Left ventricle myocardium inferior (tissue), 1 donor: ENCODE results near the gene WDR13. TPM values are rescaled to one million over a fixed set of nuclear protein-coding genes. Genes with fewer than 3 reads are reported as not detected.
A peak's percentile ranks its signal among the peaks of the same experiment; 100 is the strongest.

Experiments used
- DNase-seq: peaks from one replicate; pipeline ENCODE4 v3.0.0-alpha.2; 2020
- H3K27ac ChIP-seq: fragments of 200-600 bp; replicated peaks from 2 replicates; pipeline ENCODE4 v1.8.0; 2021
- H3K27me3 ChIP-seq: fragments of 200-600 bp; 2 replicates; pipeline ENCODE4 v1.8.0; 2021; ENCODE audit warnings: low read depth
- H3K36me3 ChIP-seq: fragments of 200-600 bp; 2 replicates; pipeline ENCODE4 v1.8.0; 2021
- H3K4me1 ChIP-seq: fragments of 200-600 bp; 2 replicates; pipeline ENCODE4 v1.8.0; 2021
- H3K4me3 ChIP-seq: fragments of 200-600 bp; 2 replicates; pipeline ENCODE4 v1.8.0; 2021; ENCODE audit warnings: mild to moderate bottlenecking, moderate library complexity
- H3K9me3 ChIP-seq: fragments of 200-600 bp; replicated peaks from 2 replicates; pipeline ENCODE4 v1.8.0; 2021
- intact Hi-C: fragments of 100-400 bp; cut with micrococcal nuclease; formaldehyde crosslinking; loops from one replicate; pipeline ENCODE4 v1.11.0; 2022
- total RNA-seq: library from RNA; stranded (reverse); fragmentation: NEBNext Ultra II Directional; extraction: Animal tissue kit (Norgen Biotek cat#: 25700); gene quantifications from one replicate; pipeline ENCODE4 v1.2.1, GENCODE V29; 2021
- TF ChIP-seq, protein P1 (sequence below): fragments of 200-600 bp; IDR thresholded peaks from 2 replicates; pipeline ENCODE4 v1.8.0; 2021; ENCODE audit warnings: antibody characterized with exemption, mild to moderate bottlenecking, borderline replicate concordance
- donor health status: DM: no; HTN: yes; CAD: no; lungs with severe emphysema.

Gene WDR13
- total RNA-seq, 1 donor from 2014 or later: 137 TPM

GRCh38 chrX:48626401-48627298 lies 29.4 kb downstream of the WDR13 start:
- no peaks in the 10 kb centered on the region for H3K27me3 ChIP-seq
- no peaks in the 10 kb centered on the region for H3K9me3 ChIP-seq
- no peak overlapping the region for H3K4me3 ChIP-seq
- H3K27ac ChIP-seq: no peak overlapping the region
- TF ChIP-seq, protein P1, sequence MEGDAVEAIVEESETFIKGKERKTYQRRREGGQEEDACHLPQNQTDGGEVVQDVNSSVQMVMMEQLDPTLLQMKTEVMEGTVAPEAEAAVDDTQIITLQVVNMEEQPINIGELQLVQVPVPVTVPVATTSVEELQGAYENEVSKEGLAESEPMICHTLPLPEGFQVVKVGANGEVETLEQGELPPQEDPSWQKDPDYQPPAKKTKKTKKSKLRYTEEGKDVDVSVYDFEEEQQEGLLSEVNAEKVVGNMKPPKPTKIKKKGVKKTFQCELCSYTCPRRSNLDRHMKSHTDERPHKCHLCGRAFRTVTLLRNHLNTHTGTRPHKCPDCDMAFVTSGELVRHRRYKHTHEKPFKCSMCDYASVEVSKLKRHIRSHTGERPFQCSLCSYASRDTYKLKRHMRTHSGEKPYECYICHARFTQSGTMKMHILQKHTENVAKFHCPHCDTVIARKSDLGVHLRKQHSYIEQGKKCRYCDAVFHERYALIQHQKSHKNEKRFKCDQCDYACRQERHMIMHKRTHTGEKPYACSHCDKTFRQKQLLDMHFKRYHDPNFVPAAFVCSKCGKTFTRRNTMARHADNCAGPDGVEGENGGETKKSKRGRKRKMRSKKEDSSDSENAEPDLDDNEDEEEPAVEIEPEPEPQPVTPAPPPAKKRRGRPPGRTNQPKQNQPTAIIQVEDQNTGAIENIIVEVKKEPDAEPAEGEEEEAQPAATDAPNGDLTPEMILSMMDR: no peak
- peaks cover under 1% of the 10 kb centered on the region for H3K4me1 ChIP-seq
- no peaks in the 10 kb centered on the region for H3K36me3 ChIP-seq
- intact Hi-C loops: no loop called here
- no peak for DNase-seq

DNA sequence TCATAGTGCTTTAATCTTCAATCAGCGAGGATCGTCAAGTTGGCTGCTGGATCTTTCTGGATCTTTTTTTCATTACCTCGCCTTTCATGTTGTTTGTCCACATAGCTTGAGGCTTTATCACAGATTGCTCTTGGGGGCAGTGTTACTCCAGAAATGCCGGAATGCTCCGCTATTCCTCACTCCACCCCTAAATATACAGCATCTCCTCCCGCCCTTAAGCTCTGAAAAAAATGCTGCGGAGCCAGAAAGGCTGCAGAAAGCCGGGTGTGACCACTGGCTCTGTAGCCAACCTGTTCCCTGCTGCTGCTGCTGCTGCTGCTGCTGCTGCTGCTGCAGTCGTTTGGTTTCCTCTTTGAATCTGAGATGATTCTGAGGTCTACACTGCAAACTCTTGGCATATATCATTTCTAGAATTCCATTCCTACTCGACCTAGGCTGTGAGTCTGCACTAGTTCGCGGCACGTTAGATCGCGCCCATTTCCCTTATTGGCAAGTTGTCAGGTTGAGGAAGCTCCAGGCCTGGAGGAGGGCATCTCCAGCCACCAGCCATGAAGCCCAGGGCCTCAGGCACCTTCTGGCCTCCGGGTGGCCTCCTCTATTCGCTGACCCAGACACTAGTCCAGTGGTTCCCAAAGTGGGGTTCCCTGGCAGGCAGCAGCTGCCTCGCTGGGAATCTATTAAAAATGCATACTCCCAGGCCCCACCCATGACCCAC lies 34.2 kb downstream of the WDR13 start:
- Histone ChIP-seq H3K4me3 (peak overlapping the region; percentile 25), H3K27me3 (no peaks in the 10 kb centered on the region), H3K36me3 (no peaks in the 10 kb centered on the region), H3K27ac (peak overlapping the region; percentile 42), H3K4me1 (peaks cover 5% of the 10 kb centered on the region), H3K9me3 (no peaks in the 10 kb centered on the region)
- DNase-seq: peak; percentile 55
- intact Hi-C loops: no loop called here
- TF ChIP-seq, protein P1: peak; percentile 56

DNA sequence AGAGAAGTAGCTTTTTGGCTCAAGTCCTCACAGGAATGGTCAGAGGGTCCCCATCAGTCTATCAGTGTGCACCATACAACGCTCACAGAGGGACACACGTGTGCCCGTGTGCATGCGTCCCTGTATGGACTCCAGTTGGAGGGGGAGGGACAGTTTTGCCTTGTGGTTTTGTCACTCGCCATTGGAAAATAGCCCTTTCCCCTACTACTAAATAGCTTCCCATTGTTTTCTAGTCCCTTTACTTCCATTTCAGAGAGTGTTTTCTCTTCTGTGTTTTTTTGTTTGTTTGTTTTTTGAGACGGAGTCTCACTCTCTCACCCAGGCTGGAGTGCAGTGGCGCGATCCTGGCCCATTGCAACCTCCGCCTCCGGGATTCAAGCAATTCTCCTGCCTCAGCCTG lies 34.9 kb downstream of the WDR13 start:
- TF ChIP-seq, protein P1: no peak
- peaks cover 5% of the 10 kb centered on the region for H3K4me1 ChIP-seq
- H3K36me3 ChIP-seq: no peaks in the 10 kb centered on the region
- H3K4me3 ChIP-seq: no peak overlapping the region
- intact Hi-C loops: no loop called here
- no peak for DNase-seq
- H3K9me3 ChIP-seq: no peaks in the 10 kb centered on the region
- H3K27me3 ChIP-seq: no peaks in the 10 kb centered on the region
- H3K27ac ChIP-seq: no peak overlapping the region

DNA sequence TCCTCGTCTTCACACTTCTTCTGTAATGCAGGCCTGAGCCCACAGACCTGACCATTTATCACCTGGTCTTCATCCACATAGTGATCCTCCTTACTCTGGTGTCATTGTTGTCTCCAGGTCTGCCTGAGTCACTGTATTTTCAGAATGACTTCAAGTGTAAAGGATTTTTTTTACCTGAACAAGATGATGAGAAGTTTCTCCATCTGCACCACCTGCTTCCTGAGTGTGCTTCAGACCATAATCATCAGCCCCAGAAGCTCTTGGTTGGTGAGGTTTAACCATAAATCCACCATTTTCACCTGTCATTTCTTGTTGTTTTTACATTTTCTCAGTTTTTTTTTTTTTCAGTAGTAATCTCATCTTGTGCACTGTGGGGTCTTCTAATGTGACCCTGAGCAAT lies 39.0 kb downstream of the WDR13 start:
- Histone ChIP-seq H3K4me3 (no peak overlapping the region), H3K27me3 (no peaks in the 10 kb centered on the region), H3K27ac (no peak overlapping the region), H3K9me3 (no peaks in the 10 kb centered on the region), H3K4me1 (peaks cover 5% of the 10 kb centered on the region), H3K36me3 (no peaks in the 10 kb centered on the region)
- TF ChIP-seq, protein P1: no peak
- intact Hi-C loops: no loop called here
- no peak for DNase-seq

- Histone ChIP-seq H3K9me3 (no peaks in the 10 kb centered on the region), H3K36me3 (no peaks in the 10 kb centered on the region), H3K4me3 (no peak overlapping the region), H3K4me1 (peaks cover 2% of the 10 kb centered on the region), H3K27me3 (no peaks in the 10 kb centered on the region), H3K27ac (no peak overlapping the region)
- TF ChIP-seq, protein P1: no peak
- no peak for DNase-seq
- intact Hi-C loops: no loop called here
Measured at GRCh38 chrX:48636776-48637175, 39.5 kb downstream of the WDR13 start.
